Mesendoderm (in vitro differentiated cells): ENCODE results near the gene PCED1A.

ENCODE experiments used
- DNase-seq: peaks from one replicate; pipeline ENCODE4 v3.0.0; 2013
- H2AK5ac ChIP-seq: 2 replicates; pipeline ENCODE4 v1.6.1; 2013; ENCODE audit warnings: low read length, inconsistent platforms
- H2BK120ac ChIP-seq: 2 replicates; pipeline ENCODE4 v1.6.1; 2013; ENCODE audit warnings: low read depth, mild to moderate bottlenecking, low read length, moderate library complexity, mixed read lengths
- H2BK15ac ChIP-seq: replicated peaks from 2 replicates; pipeline ENCODE4 v1.6.1; 2013; ENCODE audit warnings: low read depth, mild to moderate bottlenecking, moderate library complexity
- H2BK5ac ChIP-seq: 2 replicates; pipeline ENCODE4 v1.6.1; 2013; ENCODE audit warnings: low read length, inconsistent platforms
- H3K18ac ChIP-seq: 2 replicates; pipeline ENCODE4 v1.6.1; 2013; ENCODE audit warnings: mild to moderate bottlenecking, low read length, mixed read lengths
- H3K23ac ChIP-seq: one replicate; pipeline ENCODE4 v1.6.1; 2013; ENCODE audit warnings: low read length
- H3K27ac ChIP-seq: 2 replicates; pipeline ENCODE4 v1.5.1; 2013; ENCODE audit warnings: low read depth, mild to moderate bottlenecking, inconsistent platforms, low read length, moderate library complexity
- H3K27me3 ChIP-seq: 2 replicates; pipeline ENCODE4 v1.6.1; 2013; ENCODE audit warnings: low read length, control low read depth, mild to moderate bottlenecking, inconsistent platforms; ENCODE audit not compliant: insufficient read depth, poor library complexity
- H3K36me3 ChIP-seq: 2 replicates; pipeline ENCODE4 v1.6.1; 2013; ENCODE audit warnings: low read length, inconsistent platforms; ENCODE audit not compliant: control insufficient read depth, insufficient read depth
- H3K4ac ChIP-seq: one replicate; pipeline ENCODE4 v1.6.1; 2013; ENCODE audit warnings: low read depth, mild to moderate bottlenecking, low read length, moderate library complexity
- H3K4me1 ChIP-seq: 2 replicates; pipeline ENCODE4 v1.6.1; 2013; ENCODE audit warnings: low read depth, low read length, inconsistent platforms; ENCODE audit not compliant: control insufficient read depth
- H3K4me2 ChIP-seq: 2 replicates; pipeline ENCODE4 v1.6.1; 2013; ENCODE audit warnings: low read length
- H3K4me3 ChIP-seq: 2 replicates; pipeline ENCODE4 v1.5.1; 2013; ENCODE audit warnings: mild to moderate bottlenecking, low read length
- H3K56ac ChIP-seq: one replicate; pipeline ENCODE4 v1.6.1; 2013; ENCODE audit warnings: low read length
- H3K79me1 ChIP-seq: 2 replicates; pipeline ENCODE4 v1.6.1; 2013; ENCODE audit warnings: low read length, inconsistent platforms
- H3K79me2 ChIP-seq: 2 replicates; pipeline ENCODE4 v1.6.1; 2013; ENCODE audit warnings: mild to moderate bottlenecking, low read length; ENCODE audit not compliant: control insufficient read depth, insufficient read depth
- H3K9ac ChIP-seq: 2 replicates; pipeline ENCODE4 v1.6.1; 2013; ENCODE audit warnings: low read length, inconsistent platforms
- H4K5ac ChIP-seq: one replicate; pipeline ENCODE4 v1.6.1; 2013; ENCODE audit warnings: low read length
- H4K8ac ChIP-seq: one replicate; pipeline ENCODE4 v1.6.1; 2013; ENCODE audit warnings: low read depth, mild to moderate bottlenecking, control low read depth, low read length, moderate library complexity
- WGBS: extraction: QIAGEN DNeasy Blood & Tissue Kit; methylation state at CpG from one replicate; pipeline ENCODE4 v1.1.7; 2013; ENCODE audit warnings: low lambda C conversion rate, missing lambda C conversion rate; ENCODE audit not compliant: insufficient coverage; ENCODE audit errors: extremely low coverage; 5-methylcytosine and 5-hydroxymethylcytosine counted together

The PCED1A gene

GRCh38 chr20:2799271-2799670 is 41.2 kb downstream of the PCED1A start:
- Histone ChIP-seq H3K27me3 (peaks cover 22% of the 10 kb centered on the region), H3K56ac (peak overlapping the region; percentile 97), H3K36me3 (peaks cover 13% of the 10 kb centered on the region), H3K79me1 (no peaks in the 10 kb centered on the region), H3K4me1 (peaks cover 4% of the 10 kb centered on the region), H2AK5ac (no peak overlapping the region), H3K27ac (peak overlapping the region; percentile 22), H2BK5ac (no peak overlapping the region), H3K9ac (peak overlapping the region; percentile 75), H3K18ac (no peak overlapping the region), H2BK120ac (no peak overlapping the region), H3K4me2 (peak overlapping the region; percentile 52), H4K8ac (no peak overlapping the region), H2BK15ac (no peak overlapping the region), H3K79me2 (no peaks in the 10 kb centered on the region), H4K5ac (no peak overlapping the region), H3K4ac (no peak overlapping the region), H3K23ac (no peak overlapping the region), H3K4me3 (peak overlapping the region; percentile 63)
- DNase-seq: no peak
- WGBS: no CpG with 5 or more reads among the region's 9 CpGs

GRCh38 chr20:2798814-2799213 is 41.6 kb downstream of the PCED1A start:
- DNase-seq: peak; percentile 84

DNA sequence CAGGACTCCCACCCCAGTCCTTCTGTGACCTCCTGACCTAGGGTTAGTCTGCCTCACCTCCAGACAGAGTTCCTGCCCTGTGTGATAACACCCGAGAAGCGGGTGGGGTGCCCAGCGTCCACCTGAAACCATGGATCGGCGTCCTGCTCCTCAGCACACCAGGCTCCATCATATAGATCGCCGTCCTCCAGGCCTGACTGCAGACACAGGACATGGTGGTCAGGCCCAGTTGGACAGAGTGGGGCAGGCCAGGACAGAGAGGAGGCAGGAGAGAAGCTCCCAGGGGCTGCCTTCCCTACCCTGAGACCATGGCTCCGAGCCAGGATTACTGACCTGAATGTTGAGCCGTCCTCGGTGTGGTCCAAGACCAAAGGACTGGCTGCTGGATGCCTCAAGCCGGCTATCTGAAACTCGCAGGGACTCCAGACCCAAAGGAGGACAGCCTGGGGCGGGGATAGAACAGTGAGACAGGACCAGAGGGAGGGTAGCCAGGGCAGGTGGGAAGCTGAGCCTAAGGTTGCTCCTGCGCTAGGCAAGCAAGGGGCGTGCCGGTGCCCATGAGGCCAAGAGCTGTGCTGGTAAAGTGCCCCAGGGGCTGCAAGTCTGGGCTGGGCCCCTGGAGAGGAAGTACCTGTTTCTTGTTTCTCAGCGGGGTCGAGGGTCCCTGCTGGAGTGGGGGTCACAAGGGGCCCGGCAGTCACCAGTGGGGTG is 42.2 kb downstream of the PCED1A start:
- Histone ChIP-seq H3K4me2 (no peak overlapping the region), H3K4ac (no peak overlapping the region), H3K79me2 (no peaks in the 10 kb centered on the region), H2BK15ac (no peak overlapping the region), H3K18ac (no peak overlapping the region), H3K27me3 (peaks cover 13% of the 10 kb centered on the region), H3K56ac (peak overlapping the region; percentile 25), H3K27ac (no peak overlapping the region), H4K8ac (no peak overlapping the region), H3K36me3 (peaks cover 13% of the 10 kb centered on the region), H2BK5ac (no peak overlapping the region), H3K4me1 (peaks cover 4% of the 10 kb centered on the region), H3K9ac (no peak overlapping the region), H3K79me1 (no peaks in the 10 kb centered on the region), H2AK5ac (no peak overlapping the region), H3K23ac (no peak overlapping the region), H4K5ac (no peak overlapping the region), H2BK120ac (no peak overlapping the region), H3K4me3 (no peak overlapping the region)
- DNase-seq: no peak
- no CpG with 5 or more reads among the region's 19 CpGs for WGBS

More at GRCh38 chr20:2798814-2799213, 41.6 kb downstream of the PCED1A start:
- H3K79me1 ChIP-seq: no peaks in the 10 kb centered on the region
- no peak overlapping the region for H2BK120ac ChIP-seq
- no peak overlapping the region for H2AK5ac ChIP-seq
- H3K4ac ChIP-seq: no peak overlapping the region
- H3K4me1 ChIP-seq: peaks cover 4% of the 10 kb centered on the region
- H3K36me3 ChIP-seq: peaks cover 13% of the 10 kb centered on the region
- H2BK15ac ChIP-seq: no peak overlapping the region
- H2BK5ac ChIP-seq: no peak overlapping the region
- no CpG with 5 or more reads among the region's 6 CpGs for WGBS
- no peak overlapping the region for H3K4me2 ChIP-seq
- no peak overlapping the region for H4K5ac ChIP-seq
- no peaks in the 10 kb centered on the region for H3K79me2 ChIP-seq
- peaks cover 17% of the 10 kb centered on the region for H3K27me3 ChIP-seq
- H3K27ac ChIP-seq: no peak overlapping the region
- no peak overlapping the region for H3K23ac ChIP-seq
- H3K4me3 ChIP-seq: no peak overlapping the region
- peak overlapping the region; percentile 75 for H3K9ac ChIP-seq
- H4K8ac ChIP-seq: no peak overlapping the region
- H3K56ac ChIP-seq: peak overlapping the region; percentile 97
- H3K18ac ChIP-seq: no peak overlapping the region

DNA sequence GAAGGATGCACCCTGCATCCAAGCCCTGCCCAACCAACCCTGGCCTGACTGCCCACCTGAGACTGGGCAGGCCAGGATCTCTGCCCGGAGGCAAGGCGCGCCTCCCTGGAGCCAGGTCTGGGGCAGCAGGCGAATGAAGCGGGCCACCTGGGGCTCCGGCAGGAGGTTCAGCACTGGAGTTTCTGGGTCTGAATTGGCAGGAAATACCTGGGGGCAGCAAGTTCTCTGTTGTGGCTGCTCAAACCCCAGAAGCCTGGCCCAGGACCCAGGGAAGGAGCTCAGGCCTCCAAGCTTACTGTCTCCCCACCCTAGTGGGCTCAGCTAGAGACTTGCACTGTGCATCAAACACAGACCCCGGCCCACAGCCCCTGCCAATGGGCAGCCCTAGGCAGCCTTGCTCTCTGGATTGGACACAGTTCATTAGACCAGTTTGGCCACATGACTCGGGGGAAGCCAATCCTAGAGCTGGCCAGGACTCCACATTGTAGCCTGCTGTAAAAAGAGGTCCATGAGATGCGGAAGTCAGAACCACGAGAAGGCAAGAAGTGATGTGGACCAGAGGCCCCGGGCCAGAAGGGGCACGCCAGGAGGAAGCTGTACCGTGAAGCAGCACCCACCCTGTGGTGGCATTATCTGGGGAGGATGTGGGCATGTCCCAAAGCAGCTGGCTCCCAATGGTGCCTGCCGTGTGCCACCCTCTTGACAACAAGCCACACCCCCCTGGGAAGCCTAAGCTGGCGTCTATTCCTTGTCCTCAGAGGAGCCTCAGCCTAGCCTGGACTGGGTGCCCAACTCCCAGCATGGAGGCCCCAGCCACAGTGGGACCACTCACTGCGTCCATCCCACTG is 43.1 kb downstream of the PCED1A start:
- Histone ChIP-seq H3K27me3 (peaks cover 7% of the 10 kb centered on the region), H3K27ac (no peak overlapping the region)
- WGBS: no CpG with 5 or more reads among the region's 16 CpGs

GRCh38 chr20:2796011-2796660 is 44.3 kb downstream of the PCED1A start:
- Histone ChIP-seq H3K4me2 (no peak overlapping the region), H2AK5ac (no peak overlapping the region), H3K9ac (no peak overlapping the region), H3K79me1 (no peaks in the 10 kb centered on the region), H2BK120ac (no peak overlapping the region), H3K4ac (no peak overlapping the region), H3K27ac (no peak overlapping the region), H3K23ac (no peak overlapping the region), H3K27me3 (no peaks in the 10 kb centered on the region), H3K36me3 (peaks cover 13% of the 10 kb centered on the region), H4K5ac (no peak overlapping the region), H3K79me2 (no peaks in the 10 kb centered on the region), H3K18ac (no peak overlapping the region), H2BK5ac (no peak overlapping the region), H3K4me3 (no peak overlapping the region), H2BK15ac (no peak overlapping the region), H4K8ac (no peak overlapping the region), H3K56ac (no peak overlapping the region), H3K4me1 (peaks cover 4% of the 10 kb centered on the region)
- no CpG with 5 or more reads among the region's 20 CpGs for WGBS
- no peak for DNase-seq

More for the DNA sequence above, 43.1 kb downstream of the PCED1A start:
- H3K79me1 ChIP-seq: no peaks in the 10 kb centered on the region
- no peak overlapping the region for H2BK5ac ChIP-seq
- H3K36me3 ChIP-seq: peaks cover 13% of the 10 kb centered on the region
- H3K4me3 ChIP-seq: no peak overlapping the region
- H3K79me2 ChIP-seq: no peaks in the 10 kb centered on the region
- H3K4me2 ChIP-seq: no peak overlapping the region
- no peak overlapping the region for H3K56ac ChIP-seq
- H2BK120ac ChIP-seq: no peak overlapping the region
- no peak overlapping the region for H3K18ac ChIP-seq
- H3K23ac ChIP-seq: no peak overlapping the region
- peaks cover 4% of the 10 kb centered on the region for H3K4me1 ChIP-seq
- DNase-seq: no peak
- no peak overlapping the region for H3K9ac ChIP-seq
- H2AK5ac ChIP-seq: no peak overlapping the region
- no peak overlapping the region for H2BK15ac ChIP-seq
- H4K8ac ChIP-seq: no peak overlapping the region
- no peak overlapping the region for H4K5ac ChIP-seq
- no peak overlapping the region for H3K4ac ChIP-seq
